HepG2 (cell line): ENCODE data around the gene ZNF284. TPM values are rescaled to one million over a fixed set of nuclear protein-coding genes. Genes with fewer than 3 reads are reported as not detected.

Experiments
- ARNT ChIP-seq: fragments of 450-650 bp; IDR thresholded peaks from 2 replicates; pipeline ENCODE4 v1.6.1; 2017
- DR1 ChIP-seq: sonication (generic); formaldehyde crosslinking; IDR thresholded peaks from 2 replicates; pipeline ENCODE4 v1.8.0; 2021; ENCODE audit warnings: mild to moderate bottlenecking, missing genetic modification reagents, inconsistent platforms
- EHMT2 ChIP-seq: fragments of 200-600 bp; sonication (generic); IDR thresholded peaks from 2 replicates; pipeline ENCODE4 v1.7.0; 2017; ENCODE audit warnings: antibody characterized with exemption, low read depth, low read length, borderline replicate concordance
- HOXA3 ChIP-seq: sonication (generic); formaldehyde crosslinking; IDR thresholded peaks from 2 replicates; pipeline ENCODE4 v1.5.0; 2020; ENCODE audit warnings: missing genetic modification reagents
- IRF2 ChIP-seq: IDR thresholded peaks from 2 replicates; pipeline ENCODE4 v1.6.1; 2018; ENCODE audit warnings: missing genetic modification reagents, missing compliant biosample characterization
- NCOR1 ChIP-seq: fragments of 200-600 bp; sonication (generic); IDR thresholded peaks from 2 replicates; pipeline ENCODE4 v1.7.0; 2017; ENCODE audit warnings: antibody characterized with exemption, low read length, borderline replicate concordance
- PAX8 ChIP-seq: sonication (generic); formaldehyde crosslinking; IDR thresholded peaks from 2 replicates; pipeline ENCODE4 v1.8.0; 2022; ENCODE audit warnings: mild to moderate bottlenecking, missing genetic modification reagents, borderline replicate concordance
- SRF ChIP-seq: IDR thresholded peaks from 2 replicates; pipeline ENCODE4 v1.6.1; 2011; ENCODE audit warnings: mild to moderate bottlenecking, low read depth, low read length, moderate library complexity
- SRSF9 ChIP-seq: fragments of 200-400 bp; formaldehyde crosslinking; IDR thresholded peaks from 2 replicates; pipeline ENCODE4 v1.6.1; 2018; ENCODE audit warnings: borderline replicate concordance, mild to moderate bottlenecking, low read depth, low read length; ENCODE audit not compliant: insufficient read depth, poor library complexity, severe bottlenecking
- ZFP82 ChIP-seq: sonication (generic); formaldehyde crosslinking; IDR thresholded peaks from 2 replicates; pipeline ENCODE4 v1.5.1; 2020; ENCODE audit warnings: mild to moderate bottlenecking, missing genetic modification reagents, borderline replicate concordance
- ZNF225 ChIP-seq: sonication (generic); formaldehyde crosslinking; IDR thresholded peaks from 2 replicates; pipeline ENCODE4 v1.4.0; 2020; ENCODE audit warnings: mild to moderate bottlenecking, missing genetic modification reagents
- ZSCAN21 ChIP-seq: sonication (generic); formaldehyde crosslinking; IDR thresholded peaks from 2 replicates; pipeline ENCODE4 v1.8.0; 2022; ENCODE audit warnings: mild to moderate bottlenecking, missing genetic modification reagents, moderate library complexity, borderline replicate concordance
- polyA plus RNA-seq, 8 experiments: library from polyadenylated mRNA; depleted of rRNA in 3 of 8; stranded (reverse) in 7 of 8; unstranded in 1 of 8; fragments of >200 nt; fragmentation: Illumina TruSeq in 4 of 8; extraction: Trizol in 4 of 8; gene quantifications; 2 replicates each; pipeline versions ENCODE4 v1.2.1 to v1.2.3, GENCODE V29; 2011 to 2016; ENCODE audit warnings: low read depth in 4 of 8, missing spikeins in 1 of 8, mixed read lengths in 1 of 8; ENCODE audit not compliant: insufficient read depth in 1 of 8
- total RNA-seq, 5 experiments: library from RNA; depleted of rRNA; stranded (reverse); fragments of >200 nt; fragmentation: Illumina TruSeq; extraction: Trizol; gene quantifications; 2 replicates each; pipeline ENCODE4 v1.2.3, GENCODE V29; 2016; ENCODE audit warnings: low read depth in 1 of 5
- TF ChIP-seq, protein P1 (sequence below): sonication (generic); formaldehyde crosslinking; conservative IDR thresholded peaks from 2 replicates; pipeline ENCODE4 v1.8.0; 2022; ENCODE audit warnings: missing genetic modification reagents
- TF ChIP-seq, protein P2 (sequence below): sonication (generic); formaldehyde crosslinking; IDR thresholded peaks from 2 replicates; pipeline ENCODE4 v1.5.0; 2020; ENCODE audit warnings: mild to moderate bottlenecking, missing genetic modification reagents, borderline replicate concordance
- TF ChIP-seq, protein P3 (sequence below): sonication (generic); formaldehyde crosslinking; conservative IDR thresholded peaks from 2 replicates; pipeline ENCODE4 v1.8.0; 2022; ENCODE audit warnings: mild to moderate bottlenecking, moderate library complexity, missing genetic modification reagents
- TF ChIP-seq, protein P4 (sequence below): sonication (generic); formaldehyde crosslinking; IDR thresholded peaks from 2 replicates; pipeline ENCODE4 v1.9.0; 2021; ENCODE audit warnings: missing genetic modification reagents, borderline replicate concordance
- TF ChIP-seq, protein P5 (sequence below): sonication (generic); formaldehyde crosslinking; IDR thresholded peaks from 2 replicates; pipeline ENCODE4 v1.5.0; 2020; ENCODE audit warnings: missing genetic modification reagents, mild to moderate bottlenecking, borderline replicate concordance

The ZNF284 gene
- total and polyA plus RNA-seq, 2 of the 13 experiments (the other 11 are each of a cell fraction or from before 2014, with no cell fraction given) = 1.2 to 2.3 TPM

DNA sequence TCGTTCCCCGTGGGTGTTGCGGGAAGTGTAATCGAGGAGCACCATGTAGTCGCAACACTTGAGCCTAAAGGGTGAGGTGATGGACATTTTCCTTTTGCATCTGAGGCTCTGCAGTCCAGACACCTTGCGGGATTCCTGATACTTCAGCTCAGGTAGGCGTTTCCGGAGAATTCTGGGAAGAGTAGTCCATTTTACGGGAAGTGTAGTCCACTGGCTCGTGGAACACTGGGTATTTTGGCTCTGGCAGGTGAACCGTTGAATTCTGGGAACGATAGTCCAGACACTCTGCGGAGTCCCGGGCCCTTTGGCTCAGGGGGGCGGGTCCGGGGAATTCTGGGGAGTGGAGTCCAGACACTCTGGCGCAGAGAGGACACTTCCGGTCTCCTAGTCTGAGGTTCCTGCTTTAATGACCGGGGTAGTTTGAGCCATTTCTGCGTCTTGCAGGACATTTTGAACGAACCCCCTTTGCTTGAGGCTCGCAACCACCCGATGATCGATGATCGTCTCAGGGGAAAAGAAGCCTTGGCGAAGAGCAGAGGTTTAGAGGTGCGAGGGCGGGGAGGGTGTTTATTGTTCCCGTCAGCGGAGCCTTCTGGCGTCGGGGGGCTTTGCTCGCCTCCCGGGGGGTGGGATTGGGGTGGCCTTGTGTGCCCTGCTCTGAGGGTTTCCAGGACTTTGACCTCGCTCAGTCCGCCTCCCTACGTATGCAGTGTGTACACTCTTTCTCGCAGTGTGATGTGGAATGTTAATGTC is 20.1 kb upstream of the ZNF284 start, which contains the start of gene ZNF223 (continued):
- TF ChIP-seq, protein P1, sequence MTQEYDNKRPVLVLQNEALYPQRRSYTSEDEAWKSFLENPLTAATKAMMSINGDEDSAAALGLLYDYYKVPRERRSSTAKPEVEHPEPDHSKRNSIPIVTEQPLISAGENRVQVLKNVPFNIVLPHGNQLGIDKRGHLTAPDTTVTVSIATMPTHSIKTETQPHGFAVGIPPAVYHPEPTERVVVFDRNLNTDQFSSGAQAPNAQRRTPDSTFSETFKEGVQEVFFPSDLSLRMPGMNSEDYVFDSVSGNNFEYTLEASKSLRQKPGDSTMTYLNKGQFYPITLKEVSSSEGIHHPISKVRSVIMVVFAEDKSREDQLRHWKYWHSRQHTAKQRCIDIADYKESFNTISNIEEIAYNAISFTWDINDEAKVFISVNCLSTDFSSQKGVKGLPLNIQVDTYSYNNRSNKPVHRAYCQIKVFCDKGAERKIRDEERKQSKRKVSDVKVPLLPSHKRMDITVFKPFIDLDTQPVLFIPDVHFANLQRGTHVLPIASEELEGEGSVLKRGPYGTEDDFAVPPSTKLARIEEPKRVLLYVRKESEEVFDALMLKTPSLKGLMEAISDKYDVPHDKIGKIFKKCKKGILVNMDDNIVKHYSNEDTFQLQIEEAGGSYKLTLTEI = no peak
- TF ChIP-seq IRF2 (CRISPR knock-in tag) (peak; percentile 99), NCOR1 (peak; percentile 71; the same call in 1 of the 2 replicates), SRF (0 out of 2 replicates have a peak, but pooled peaks have one; percentile 7), ZFP82 (CRISPR knock-in tag) (no peak), DR1 (CRISPR knock-in tag) (no peak), PAX8 (no peak), SRSF9 (no peak), ARNT (no peak), ZSCAN21 (CRISPR knock-in tag) (no peak), ZNF225 (no peak), HOXA3 (peak; percentile 69), EHMT2 (0 out of 2 replicates have a peak, but pooled peaks have one; percentile 50)
- TF ChIP-seq, protein P2, sequence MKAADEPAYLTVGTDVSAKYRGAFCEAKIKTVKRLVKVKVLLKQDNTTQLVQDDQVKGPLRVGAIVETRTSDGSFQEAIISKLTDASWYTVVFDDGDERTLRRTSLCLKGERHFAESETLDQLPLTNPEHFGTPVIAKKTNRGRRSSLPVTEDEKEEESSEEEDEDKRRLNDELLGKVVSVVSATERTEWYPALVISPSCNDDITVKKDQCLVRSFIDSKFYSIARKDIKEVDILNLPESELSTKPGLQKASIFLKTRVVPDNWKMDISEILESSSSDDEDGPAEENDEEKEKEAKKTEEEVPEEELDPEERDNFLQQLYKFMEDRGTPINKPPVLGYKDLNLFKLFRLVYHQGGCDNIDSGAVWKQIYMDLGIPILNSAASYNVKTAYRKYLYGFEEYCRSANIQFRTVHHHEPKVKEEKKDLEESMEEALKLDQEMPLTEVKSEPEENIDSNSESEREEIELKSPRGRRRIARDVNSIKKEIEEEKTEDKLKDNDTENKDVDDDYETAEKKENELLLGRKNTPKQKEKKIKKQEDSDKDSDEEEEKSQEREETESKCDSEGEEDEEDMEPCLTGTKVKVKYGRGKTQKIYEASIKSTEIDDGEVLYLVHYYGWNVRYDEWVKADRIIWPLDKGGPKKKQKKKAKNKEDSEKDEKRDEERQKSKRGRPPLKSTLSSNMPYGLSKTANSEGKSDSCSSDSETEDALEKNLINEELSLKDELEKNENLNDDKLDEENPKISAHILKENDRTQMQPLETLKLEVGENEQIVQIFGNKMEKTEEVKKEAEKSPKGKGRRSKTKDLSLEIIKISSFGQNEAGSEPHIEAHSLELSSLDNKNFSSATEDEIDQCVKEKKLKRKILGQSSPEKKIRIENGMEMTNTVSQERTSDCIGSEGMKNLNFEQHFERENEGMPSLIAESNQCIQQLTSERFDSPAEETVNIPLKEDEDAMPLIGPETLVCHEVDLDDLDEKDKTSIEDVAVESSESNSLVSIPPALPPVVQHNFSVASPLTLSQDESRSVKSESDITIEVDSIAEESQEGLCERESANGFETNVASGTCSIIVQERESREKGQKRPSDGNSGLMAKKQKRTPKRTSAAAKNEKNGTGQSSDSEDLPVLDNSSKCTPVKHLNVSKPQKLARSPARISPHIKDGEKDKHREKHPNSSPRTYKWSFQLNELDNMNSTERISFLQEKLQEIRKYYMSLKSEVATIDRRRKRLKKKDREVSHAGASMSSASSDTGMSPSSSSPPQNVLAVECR = peak; percentile 87; the same call in 1 of the 2 replicates
- TF ChIP-seq, protein P3, sequence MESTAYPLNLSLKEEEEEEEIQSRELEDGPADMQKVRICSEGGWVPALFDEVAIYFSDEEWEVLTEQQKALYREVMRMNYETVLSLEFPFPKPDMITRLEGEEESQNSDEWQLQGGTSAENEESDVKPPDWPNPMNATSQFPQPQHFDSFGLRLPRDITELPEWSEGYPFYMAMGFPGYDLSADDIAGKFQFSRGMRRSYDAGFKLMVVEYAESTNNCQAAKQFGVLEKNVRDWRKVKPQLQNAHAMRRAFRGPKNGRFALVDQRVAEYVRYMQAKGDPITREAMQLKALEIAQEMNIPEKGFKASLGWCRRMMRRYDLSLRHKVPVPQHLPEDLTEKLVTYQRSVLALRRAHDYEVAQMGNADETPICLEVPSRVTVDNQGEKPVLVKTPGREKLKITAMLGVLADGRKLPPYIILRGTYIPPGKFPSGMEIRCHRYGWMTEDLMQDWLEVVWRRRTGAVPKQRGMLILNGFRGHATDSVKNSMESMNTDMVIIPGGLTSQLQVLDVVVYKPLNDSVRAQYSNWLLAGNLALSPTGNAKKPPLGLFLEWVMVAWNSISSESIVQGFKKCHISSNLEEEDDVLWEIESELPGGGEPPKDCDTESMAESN (CRISPR knock-in tag) = no peak; the same call in 1 of the 2 replicates
- TF ChIP-seq, protein P4, sequence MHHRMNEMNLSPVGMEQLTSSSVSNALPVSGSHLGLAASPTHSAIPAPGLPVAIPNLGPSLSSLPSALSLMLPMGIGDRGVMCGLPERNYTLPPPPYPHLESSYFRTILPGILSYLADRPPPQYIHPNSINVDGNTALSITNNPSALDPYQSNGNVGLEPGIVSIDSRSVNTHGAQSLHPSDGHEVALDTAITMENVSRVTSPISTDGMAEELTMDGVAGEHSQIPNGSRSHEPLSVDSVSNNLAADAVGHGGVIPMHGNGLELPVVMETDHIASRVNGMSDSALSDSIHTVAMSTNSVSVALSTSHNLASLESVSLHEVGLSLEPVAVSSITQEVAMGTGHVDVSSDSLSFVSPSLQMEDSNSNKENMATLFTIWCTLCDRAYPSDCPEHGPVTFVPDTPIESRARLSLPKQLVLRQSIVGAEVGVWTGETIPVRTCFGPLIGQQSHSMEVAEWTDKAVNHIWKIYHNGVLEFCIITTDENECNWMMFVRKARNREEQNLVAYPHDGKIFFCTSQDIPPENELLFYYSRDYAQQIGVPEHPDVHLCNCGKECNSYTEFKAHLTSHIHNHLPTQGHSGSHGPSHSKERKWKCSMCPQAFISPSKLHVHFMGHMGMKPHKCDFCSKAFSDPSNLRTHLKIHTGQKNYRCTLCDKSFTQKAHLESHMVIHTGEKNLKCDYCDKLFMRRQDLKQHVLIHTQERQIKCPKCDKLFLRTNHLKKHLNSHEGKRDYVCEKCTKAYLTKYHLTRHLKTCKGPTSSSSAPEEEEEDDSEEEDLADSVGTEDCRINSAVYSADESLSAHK (CRISPR knock-in tag) = no peak
- TF ChIP-seq, protein P5, sequence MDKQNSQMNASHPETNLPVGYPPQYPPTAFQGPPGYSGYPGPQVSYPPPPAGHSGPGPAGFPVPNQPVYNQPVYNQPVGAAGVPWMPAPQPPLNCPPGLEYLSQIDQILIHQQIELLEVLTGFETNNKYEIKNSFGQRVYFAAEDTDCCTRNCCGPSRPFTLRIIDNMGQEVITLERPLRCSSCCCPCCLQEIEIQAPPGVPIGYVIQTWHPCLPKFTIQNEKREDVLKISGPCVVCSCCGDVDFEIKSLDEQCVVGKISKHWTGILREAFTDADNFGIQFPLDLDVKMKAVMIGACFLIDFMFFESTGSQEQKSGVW (CRISPR knock-in tag) = no peak
